GM12875 (cell line): ENCODE measurements around the gene EGLN2.
"Not testable (repeated sequence)": the region's sequence is repeated elsewhere in the genome, so short reads cannot be mapped to it uniquely, and the experiment has no call there.

ENCODE experiments used
- H3K4me3 ChIP-seq: one replicate; pipeline ENCODE4 v1.5.1; 2011; ENCODE audit warnings: low read depth, low read length, control low read depth

The EGLN2 gene

DNA sequence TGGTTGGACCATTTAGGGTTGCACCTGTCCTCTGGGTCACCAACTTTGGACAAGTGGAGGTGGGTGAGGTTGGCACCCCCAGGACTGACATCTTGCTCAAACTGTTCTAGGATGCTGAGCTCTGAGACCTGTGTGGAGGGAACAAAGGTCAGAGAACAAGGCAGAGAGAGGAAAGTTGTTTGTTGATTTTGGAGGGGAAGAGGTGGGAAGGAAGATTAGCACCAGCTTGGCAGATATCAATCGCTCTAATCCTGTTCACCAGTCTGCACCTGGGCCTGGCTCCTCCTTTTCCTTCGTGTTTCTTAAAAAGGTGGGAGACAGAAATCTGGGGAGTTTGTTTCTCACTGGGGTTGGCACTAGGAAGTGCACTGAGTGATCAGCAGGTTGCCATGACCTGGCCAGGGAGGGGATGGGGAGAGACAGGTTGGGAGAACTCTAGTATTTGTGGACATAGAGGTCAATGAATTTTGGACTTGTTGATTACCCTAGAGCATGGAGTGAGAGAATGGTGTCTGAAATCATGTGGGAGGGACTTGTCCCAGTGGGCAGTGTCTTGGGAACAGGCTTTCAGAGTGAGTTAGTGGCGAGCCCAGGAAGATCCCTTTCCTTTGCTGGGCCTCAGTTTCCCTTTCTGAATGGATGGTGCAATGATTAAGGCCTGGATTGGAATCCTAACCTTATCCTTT, 53.6 kb downstream of the EGLN2 start:
- not testable (repeated sequence) for H3K4me3 ChIP-seq
